Activated naive CD8-positive, alpha-beta T cell (primary cell): Measurements from ENCODE around the gene PRKAR2A.
"Not testable (repeated sequence)": the region's sequence is repeated elsewhere in the genome, so short reads cannot be mapped to it uniquely, and the experiment has no call there.

Experiments
- H3K27ac Mint-ChIP-seq: one replicate; pipeline ENCODE4 v1.8.0; 2021; ENCODE audit warnings: mixed read lengths
- H3K27me3 Mint-ChIP-seq: one replicate; pipeline ENCODE4 v1.8.0; 2021; ENCODE audit warnings: mixed read lengths
- H3K36me3 Mint-ChIP-seq: one replicate; pipeline ENCODE4 v1.8.0; 2021; ENCODE audit warnings: mixed read lengths
- H3K4me1 Mint-ChIP-seq: one replicate; pipeline ENCODE4 v1.8.0; 2021; ENCODE audit warnings: low read depth, mixed read lengths
- H3K4me3 Mint-ChIP-seq: one replicate; pipeline ENCODE4 v1.8.0; 2021; ENCODE audit warnings: mild to moderate bottlenecking, mixed read lengths
- H3K9me3 Mint-ChIP-seq: one replicate; pipeline ENCODE4 v1.8.0; 2021; ENCODE audit warnings: low read depth, mixed read lengths

The PRKAR2A gene

GRCh38 chr3:48770192-48770502 is 77.5 kb downstream of the PRKAR2A start:
- no peak overlapping the region for H3K27ac Mint-ChIP-seq
- no peak overlapping the region for H3K4me3 Mint-ChIP-seq
- no peaks in the 10 kb centered on the region for H3K27me3 Mint-ChIP-seq
- peaks cover 7% of the 10 kb centered on the region for H3K36me3 Mint-ChIP-seq
- H3K9me3 Mint-ChIP-seq: no peaks in the 10 kb centered on the region
- no peaks in the 10 kb centered on the region for H3K4me1 Mint-ChIP-seq

GRCh38 chr3:48765376-48765775 is 82.3 kb downstream of the PRKAR2A start:
- no peaks in the 10 kb centered on the region for H3K27me3 Mint-ChIP-seq

GRCh38 chr3:48762816-48763215 is 84.9 kb downstream of the PRKAR2A start:
- peaks cover 5% of the 10 kb centered on the region for H3K36me3 Mint-ChIP-seq
- H3K27me3 Mint-ChIP-seq: no peaks in the 10 kb centered on the region
- H3K4me1 Mint-ChIP-seq: no peaks in the 10 kb centered on the region

More at GRCh38 chr3:48765376-48765775, 82.3 kb downstream of the PRKAR2A start:
- Mint-ChIP-seq H3K27ac (no peak overlapping the region), H3K4me1 (no peaks in the 10 kb centered on the region), H3K36me3 (peaks cover 7% of the 10 kb centered on the region), H3K4me3 (no peak overlapping the region), H3K9me3 (no peaks in the 10 kb centered on the region)

DNA sequence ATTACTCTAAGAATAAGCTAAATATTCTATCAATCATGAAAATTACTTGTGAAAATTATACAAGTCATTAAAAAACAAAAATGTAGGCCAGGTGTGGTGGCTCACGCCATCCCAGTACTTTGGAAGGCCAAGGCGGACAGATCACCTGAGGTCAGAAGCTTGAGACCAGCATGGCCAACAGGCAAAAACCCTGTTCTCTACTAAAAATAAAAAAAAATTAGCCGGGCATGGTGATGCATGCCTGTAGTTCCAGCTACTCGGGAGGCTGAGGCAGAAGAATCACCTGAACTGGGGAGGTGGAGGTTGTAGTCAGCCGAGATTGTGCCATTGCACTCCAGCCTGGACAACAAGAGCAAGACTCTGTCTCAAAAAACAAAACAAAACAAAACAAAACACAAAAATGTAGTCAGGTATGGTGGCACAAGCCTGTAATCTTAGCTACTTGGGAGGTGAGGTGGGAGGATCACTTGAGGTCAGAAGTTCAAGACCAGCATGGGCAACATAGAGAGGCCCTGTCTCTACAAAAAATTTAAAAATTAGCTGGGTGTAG is 87.6 kb downstream of the PRKAR2A start:
- H3K27me3 Mint-ChIP-seq, H3K4me1 Mint-ChIP-seq, H3K9me3 Mint-ChIP-seq, H3K27ac Mint-ChIP-seq, H3K36me3 Mint-ChIP-seq, H3K4me3 Mint-ChIP-seq: not testable (repeated sequence)

More at GRCh38 chr3:48762816-48763215, 84.9 kb downstream of the PRKAR2A start:
- Mint-ChIP-seq H3K27ac (no peak overlapping the region), H3K4me3 (no peak overlapping the region), H3K9me3 (no peaks in the 10 kb centered on the region)

DNA sequence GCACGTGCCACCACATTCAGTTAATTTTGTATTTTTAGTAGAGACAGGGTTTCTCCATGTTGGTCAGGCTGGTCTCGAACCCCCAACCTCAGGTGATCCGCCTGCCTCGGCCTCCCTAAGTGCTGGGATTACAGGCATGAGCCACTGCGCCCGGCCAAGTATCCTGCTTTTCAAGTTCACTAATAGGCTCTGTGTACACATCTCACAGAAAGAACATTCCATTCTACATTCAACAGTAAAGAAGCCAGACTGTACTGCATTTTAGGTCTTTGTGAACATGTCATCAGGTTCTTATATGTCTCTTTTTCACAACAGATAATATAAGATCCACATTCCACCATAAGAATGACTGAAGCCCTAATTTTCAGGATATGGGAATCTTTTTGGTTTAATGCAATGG is 88.1 kb downstream of the PRKAR2A start:
- H3K27ac Mint-ChIP-seq: not testable (repeated sequence)

DNA sequence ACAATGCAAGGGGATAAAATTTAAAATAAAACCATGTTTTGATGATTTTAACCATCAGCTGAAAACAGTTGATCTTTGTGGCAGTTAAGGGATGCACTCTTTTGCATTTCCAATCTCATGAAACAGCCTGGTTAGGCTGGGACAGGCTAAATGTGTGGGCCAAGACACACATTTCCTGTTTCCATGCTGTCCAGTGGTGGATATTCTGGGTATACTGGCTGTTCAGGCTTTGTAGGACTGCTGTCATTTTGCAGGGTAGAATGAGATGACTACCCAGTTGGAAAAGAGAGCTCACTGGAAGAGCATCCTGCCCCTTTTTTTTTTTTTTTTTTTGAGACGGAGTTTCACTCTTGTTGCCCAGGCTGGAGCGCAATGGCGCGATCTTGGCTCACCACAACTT is 88.6 kb downstream of the PRKAR2A start:
- Mint-ChIP-seq H3K9me3 (no peaks in the 10 kb centered on the region), H3K4me1 (no peaks in the 10 kb centered on the region), H3K36me3 (peaks cover 6% of the 10 kb centered on the region), H3K4me3 (no peak overlapping the region), H3K27ac (no peak overlapping the region), H3K27me3 (no peaks in the 10 kb centered on the region)

More for the DNA sequence above, 88.1 kb downstream of the PRKAR2A start:
- not testable (repeated sequence) for H3K36me3 Mint-ChIP-seq, H3K4me1 Mint-ChIP-seq, H3K27me3 Mint-ChIP-seq, H3K9me3 Mint-ChIP-seq, H3K4me3 Mint-ChIP-seq

DNA sequence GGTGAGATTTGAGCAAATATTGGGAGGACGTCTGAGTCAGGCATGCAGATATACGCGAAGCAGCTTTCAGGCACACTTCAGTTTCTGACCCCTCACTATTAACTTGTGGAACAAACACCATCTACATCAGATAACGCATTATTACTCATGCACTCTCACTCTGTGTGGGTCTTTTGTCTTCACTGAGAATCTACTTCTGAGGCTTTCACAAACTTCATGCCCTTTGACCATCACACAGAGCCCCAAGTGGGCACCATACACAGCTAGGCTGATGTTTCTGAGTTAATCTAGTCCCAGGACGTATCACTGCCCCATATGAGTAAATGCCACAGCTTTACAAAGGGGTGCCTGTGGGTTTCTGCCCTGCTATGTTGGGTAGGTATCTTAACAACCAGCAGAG is 91.0 kb downstream of the PRKAR2A start:
- H3K4me1 Mint-ChIP-seq: no peaks in the 10 kb centered on the region
- H3K36me3 Mint-ChIP-seq: peaks cover 4% of the 10 kb centered on the region
- H3K9me3 Mint-ChIP-seq: no peaks in the 10 kb centered on the region
- no peak overlapping the region for H3K4me3 Mint-ChIP-seq
- H3K27me3 Mint-ChIP-seq: no peaks in the 10 kb centered on the region
- H3K27ac Mint-ChIP-seq: no peak overlapping the region

GRCh38 chr3:48750856-48751255 is 96.8 kb downstream of the PRKAR2A start:
- no peaks in the 10 kb centered on the region for H3K4me1 Mint-ChIP-seq
- no peaks in the 10 kb centered on the region for H3K9me3 Mint-ChIP-seq
- H3K27ac Mint-ChIP-seq: no peak overlapping the region
- H3K36me3 Mint-ChIP-seq: peaks cover 4% of the 10 kb centered on the region
- H3K27me3 Mint-ChIP-seq: no peaks in the 10 kb centered on the region
- H3K4me3 Mint-ChIP-seq: no peak overlapping the region

GRCh38 chr3:48748754-48749153 is 98.9 kb downstream of the PRKAR2A start:
- Mint-ChIP-seq H3K4me3 (no peak overlapping the region), H3K27me3 (no peaks in the 10 kb centered on the region), H3K27ac (no peak overlapping the region), H3K36me3 (peaks cover 6% of the 10 kb centered on the region), H3K9me3 (no peaks in the 10 kb centered on the region), H3K4me1 (no peaks in the 10 kb centered on the region)

DNA sequence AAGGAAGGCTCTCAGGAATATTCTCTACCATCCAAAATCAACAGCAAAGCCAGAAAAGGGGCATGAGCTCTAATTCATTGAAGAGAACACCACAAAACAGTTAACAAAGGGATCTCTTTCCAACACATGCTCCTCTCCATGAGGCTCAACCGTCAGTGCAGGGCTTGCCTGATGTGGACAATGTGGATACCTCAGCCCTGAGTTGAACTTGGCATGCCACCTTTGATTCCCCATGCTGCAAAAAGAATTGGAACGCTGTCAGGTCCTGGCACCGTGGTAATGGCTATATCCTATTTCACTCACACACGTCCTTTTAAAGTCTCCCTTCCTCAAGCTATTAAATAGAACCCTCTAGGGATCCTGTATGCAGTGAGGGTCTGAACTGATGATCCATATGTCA is 100.0 kb downstream of the PRKAR2A start:
- peaks cover 6% of the 10 kb centered on the region for H3K36me3 Mint-ChIP-seq
- no peak overlapping the region for H3K27ac Mint-ChIP-seq
- H3K4me3 Mint-ChIP-seq: no peak overlapping the region
- no peaks in the 10 kb centered on the region for H3K9me3 Mint-ChIP-seq
- no peaks in the 10 kb centered on the region for H3K4me1 Mint-ChIP-seq
- H3K27me3 Mint-ChIP-seq: no peaks in the 10 kb centered on the region

DNA sequence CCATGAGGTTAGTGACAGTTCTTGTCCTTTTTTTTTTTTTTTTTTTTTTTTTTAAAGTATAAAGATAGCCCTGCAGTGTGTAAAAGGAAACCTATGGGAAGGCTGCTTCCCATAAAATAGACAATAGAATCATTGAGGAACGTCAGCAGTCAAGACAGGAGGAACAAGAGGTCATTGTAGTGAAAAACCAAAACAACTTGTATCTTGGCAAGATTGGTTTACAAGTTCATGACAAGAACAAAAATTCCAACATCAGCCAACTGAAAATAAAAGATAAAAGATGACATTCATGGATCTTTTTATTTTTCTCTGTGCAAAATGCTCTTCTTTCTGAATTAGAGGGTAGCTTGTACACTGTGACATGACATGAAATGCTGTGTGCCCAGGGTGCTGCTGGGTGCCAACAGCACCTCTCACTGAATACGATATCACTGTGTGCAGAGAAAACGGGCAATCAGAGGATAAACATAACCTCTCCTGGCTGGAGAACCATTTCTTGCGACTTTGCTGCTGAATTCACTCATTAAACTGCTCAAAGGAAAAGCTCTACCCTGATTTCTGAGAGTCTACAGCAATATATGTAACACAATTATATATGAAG is 100.6 kb downstream of the PRKAR2A start:
- no peak overlapping the region for H3K4me3 Mint-ChIP-seq
- H3K27ac Mint-ChIP-seq: no peak overlapping the region
- H3K4me1 Mint-ChIP-seq: no peaks in the 10 kb centered on the region
- no peaks in the 10 kb centered on the region for H3K27me3 Mint-ChIP-seq
- H3K36me3 Mint-ChIP-seq: peaks cover 6% of the 10 kb centered on the region
- H3K9me3 Mint-ChIP-seq: no peaks in the 10 kb centered on the region

DNA sequence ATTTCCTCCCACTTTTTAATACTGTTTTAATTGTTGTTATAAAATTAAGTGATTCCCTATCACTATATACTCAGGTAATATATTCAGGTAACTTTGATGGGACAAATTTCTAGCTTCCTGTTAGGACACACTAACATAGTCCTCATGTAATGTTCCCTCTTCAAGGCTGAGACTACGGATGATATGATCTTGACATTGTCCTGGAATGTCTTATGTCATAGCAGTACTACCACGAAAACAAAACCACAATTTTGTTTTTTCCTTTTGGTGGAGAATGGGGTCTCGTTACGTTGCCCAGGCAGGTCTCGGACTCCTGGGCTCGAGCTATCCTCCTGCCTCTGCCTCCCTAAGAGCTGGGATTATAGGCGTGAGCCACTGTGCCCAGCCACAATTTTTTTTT is 103.9 kb downstream of the PRKAR2A start:
- no peaks in the 10 kb centered on the region for H3K27me3 Mint-ChIP-seq
- no peak overlapping the region for H3K4me3 Mint-ChIP-seq
- H3K9me3 Mint-ChIP-seq: no peaks in the 10 kb centered on the region
- peaks cover 6% of the 10 kb centered on the region for H3K36me3 Mint-ChIP-seq
- H3K27ac Mint-ChIP-seq: no peak overlapping the region
- no peaks in the 10 kb centered on the region for H3K4me1 Mint-ChIP-seq

GRCh38 chr3:48741226-48741625 is 106.4 kb downstream of the PRKAR2A start:
- H3K4me1 Mint-ChIP-seq, H3K27me3 Mint-ChIP-seq, H3K36me3 Mint-ChIP-seq, H3K27ac Mint-ChIP-seq, H3K9me3 Mint-ChIP-seq, H3K4me3 Mint-ChIP-seq: not testable (repeated sequence)

DNA sequence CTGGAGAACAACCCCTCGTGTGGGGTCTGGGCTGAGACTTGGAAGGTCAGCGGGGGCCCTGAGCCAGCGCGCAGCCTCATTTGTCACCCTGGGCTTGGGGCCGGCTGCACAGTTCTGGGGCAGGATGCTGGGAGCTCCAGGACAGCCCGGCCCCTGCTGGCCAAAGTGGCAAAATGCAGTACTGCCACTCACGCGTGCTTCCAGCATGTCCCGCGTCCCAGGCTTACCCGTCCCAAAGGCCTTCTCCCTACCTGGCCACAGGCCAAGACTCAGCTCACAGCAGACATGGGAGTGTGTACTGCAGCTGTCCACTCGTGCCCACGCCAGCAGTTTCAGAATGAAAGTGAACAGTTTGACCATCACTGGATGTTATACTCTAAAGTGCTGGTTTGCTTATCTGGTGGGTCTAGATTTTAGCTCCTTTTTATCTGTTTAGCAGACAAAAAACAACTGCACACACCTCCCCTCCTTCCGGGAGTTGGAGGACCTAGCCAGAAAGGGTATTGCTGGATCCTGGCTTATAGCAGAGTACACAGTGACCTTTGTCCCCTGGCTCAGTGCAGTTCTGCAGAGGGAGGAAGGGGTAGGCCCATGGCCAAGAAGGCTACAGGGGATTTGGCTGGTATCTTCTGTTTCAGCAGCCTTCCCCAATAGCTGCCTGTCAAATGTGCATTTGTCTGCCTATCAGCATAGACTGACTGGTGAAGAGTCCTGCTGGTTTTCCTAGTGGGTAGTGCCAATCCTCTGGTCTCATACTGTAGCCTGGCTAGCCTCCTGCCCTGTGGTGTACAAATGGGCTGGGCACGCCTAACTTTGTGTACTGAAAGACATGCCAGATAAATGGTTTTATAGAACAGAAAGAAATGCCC is 107.5 kb downstream of the PRKAR2A start:
- H3K27ac Mint-ChIP-seq: no peak overlapping the region
- no peaks in the 10 kb centered on the region for H3K27me3 Mint-ChIP-seq
- H3K36me3 Mint-ChIP-seq: no peaks in the 10 kb centered on the region
- no peaks in the 10 kb centered on the region for H3K9me3 Mint-ChIP-seq
- H3K4me3 Mint-ChIP-seq: no peak overlapping the region
- H3K4me1 Mint-ChIP-seq: no peaks in the 10 kb centered on the region

- no peaks in the 10 kb centered on the region for H3K4me1 Mint-ChIP-seq
- no peaks in the 10 kb centered on the region for H3K27me3 Mint-ChIP-seq
- H3K4me3 Mint-ChIP-seq: no peak overlapping the region
- no peaks in the 10 kb centered on the region for H3K9me3 Mint-ChIP-seq
- no peaks in the 10 kb centered on the region for H3K36me3 Mint-ChIP-seq
- H3K27ac Mint-ChIP-seq: no peak overlapping the region
Measured at GRCh38 chr3:48739617-48739954, 108.1 kb downstream of the PRKAR2A start.
